ENCODE results near the gene SNED1.

The SNED1 gene

GRCh38 chr2:241007111-241007510 lies 8.7 kb downstream of the SNED1 start:
- DNase-seq: no peak

DNA sequence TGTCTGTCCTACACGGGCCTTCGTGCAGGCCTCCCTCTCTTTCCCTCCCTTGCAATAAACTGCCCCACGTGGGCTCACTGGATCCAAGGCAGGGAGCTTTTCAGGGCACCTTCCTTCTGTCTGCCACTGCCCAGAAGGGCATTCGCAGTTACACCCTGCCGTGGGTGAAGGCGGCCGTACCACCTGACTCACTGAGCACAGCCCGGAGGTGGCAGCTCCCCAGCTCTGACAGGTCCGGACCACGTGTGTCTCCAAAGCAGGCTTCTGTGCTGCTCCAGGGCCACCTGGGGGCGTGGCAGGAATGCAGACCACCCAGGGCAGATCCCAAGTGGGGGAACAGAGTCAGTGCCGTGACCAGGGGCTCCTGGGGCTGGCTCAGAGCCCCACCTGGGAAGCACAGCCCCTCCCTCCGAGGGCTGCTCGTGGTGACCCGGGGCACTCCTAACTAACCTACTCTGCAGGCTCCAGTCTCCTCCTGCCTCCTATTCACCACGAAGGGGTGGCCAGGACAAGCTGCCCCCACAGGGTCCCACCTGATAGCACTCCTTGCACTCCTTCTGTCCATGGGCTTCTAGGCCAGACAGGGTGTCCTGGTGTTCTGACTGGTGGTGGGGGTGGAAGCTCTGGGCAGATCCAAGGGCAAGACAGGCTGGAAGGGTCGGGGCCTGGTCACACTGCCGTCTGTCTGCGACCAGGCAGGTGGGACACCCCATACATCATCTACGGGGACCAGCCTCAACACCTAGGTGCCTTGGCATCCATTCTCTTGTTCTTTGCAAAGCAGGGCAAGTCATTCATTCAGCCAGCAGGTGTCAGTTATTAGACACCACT lies 9.7 kb downstream of the SNED1 start:
- no peak for DNase-seq

DNA sequence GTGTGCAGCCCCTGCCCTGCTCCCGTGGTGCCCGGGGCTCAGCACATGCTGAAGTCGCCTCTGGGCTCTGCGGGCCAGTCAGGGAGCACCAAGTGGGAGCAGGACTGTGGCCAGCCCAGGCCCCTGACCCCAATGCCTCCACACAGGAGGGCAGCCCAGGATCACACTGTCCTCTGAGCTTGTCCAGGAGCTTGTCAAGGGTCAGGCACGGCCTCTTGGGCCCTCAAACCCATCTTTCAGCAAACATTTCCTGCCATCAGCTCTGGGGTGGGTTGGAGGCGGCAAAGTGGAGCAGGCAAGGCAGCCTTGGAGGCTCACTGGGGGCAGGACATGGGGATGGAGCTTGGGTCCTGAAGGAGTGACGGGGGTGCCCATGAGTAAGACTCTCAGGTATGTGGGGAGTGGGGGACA lies 10.3 kb downstream of the SNED1 start:
- DNase-seq: no peak

GRCh38 chr2:241009191-241009590 lies 10.8 kb downstream of the SNED1 start:
- no peak for DNase-seq

GRCh38 chr2:241009601-241010530 lies 11.4 kb downstream of the SNED1 start:
- peak; percentile 75 for DNase-seq

- DNase-seq: peak; percentile 10
These were observed 12.3 kb downstream of the SNED1 start for GRCh38 chr2:241010531-241011295.

DNA sequence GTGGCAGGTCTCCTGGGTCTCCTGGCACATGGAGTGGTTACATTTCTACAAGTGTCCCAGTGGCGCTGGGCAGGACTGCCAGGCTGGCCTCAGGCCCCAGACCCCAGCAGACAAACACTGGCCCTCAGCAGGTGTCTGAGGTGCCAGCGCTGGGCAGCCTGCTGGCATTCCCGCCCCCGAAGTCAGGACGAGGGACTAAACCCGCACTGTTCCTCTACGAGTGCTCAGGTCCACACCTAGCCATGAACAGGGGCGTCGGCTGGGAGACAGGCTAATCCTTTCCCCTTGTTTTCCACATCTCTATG lies 12.8 kb downstream of the SNED1 start:
- DNase-seq: no peak

- DNase-seq: no peak
These were observed 13.5 kb downstream of the SNED1 start for GRCh38 chr2:241011751-241012510.

DNA sequence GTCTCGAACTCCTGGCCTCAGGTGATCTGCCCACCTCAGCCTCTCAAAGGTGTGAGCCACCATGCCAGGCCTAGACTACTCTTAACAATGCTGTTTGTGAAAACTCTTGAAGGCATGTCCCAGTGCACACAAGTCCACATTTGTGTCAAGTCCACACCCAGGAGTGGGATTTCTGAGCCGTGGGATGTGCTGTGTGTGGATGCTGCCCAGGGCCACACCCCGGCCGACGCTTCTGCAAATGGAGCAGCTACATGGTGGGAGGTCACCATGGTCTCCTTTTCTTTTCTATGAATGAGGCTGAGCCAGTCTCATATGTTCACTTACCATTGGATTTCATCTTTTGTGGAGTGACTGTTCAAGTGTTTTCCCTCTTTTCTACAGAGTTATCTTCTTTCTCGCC lies 15.8 kb downstream of the SNED1 start:
- DNase-seq: no peak

- no peak for DNase-seq
These were observed 16.3 kb downstream of the SNED1 start for GRCh38 chr2:241014764-241015163.

DNA sequence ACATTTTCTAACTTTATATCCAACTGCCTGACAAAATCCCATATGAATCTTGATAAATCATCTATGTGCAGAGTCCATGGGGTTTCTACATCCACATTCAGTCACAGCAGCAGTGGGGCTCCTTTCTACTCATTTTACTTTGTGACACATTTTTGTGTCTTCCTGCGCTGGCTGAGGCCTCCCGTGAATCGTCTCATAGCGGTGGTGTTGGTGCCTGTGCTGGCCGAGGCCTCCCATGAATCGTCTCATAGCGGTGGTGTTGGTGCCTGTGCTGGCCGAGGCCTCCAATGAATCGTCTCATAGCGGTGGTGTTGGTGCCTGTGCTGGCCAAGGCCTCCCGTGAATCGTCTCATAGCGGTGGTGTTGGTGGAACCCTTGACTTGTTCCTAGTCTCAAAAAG lies 17.0 kb downstream of the SNED1 start:
- no peak for DNase-seq

DNA sequence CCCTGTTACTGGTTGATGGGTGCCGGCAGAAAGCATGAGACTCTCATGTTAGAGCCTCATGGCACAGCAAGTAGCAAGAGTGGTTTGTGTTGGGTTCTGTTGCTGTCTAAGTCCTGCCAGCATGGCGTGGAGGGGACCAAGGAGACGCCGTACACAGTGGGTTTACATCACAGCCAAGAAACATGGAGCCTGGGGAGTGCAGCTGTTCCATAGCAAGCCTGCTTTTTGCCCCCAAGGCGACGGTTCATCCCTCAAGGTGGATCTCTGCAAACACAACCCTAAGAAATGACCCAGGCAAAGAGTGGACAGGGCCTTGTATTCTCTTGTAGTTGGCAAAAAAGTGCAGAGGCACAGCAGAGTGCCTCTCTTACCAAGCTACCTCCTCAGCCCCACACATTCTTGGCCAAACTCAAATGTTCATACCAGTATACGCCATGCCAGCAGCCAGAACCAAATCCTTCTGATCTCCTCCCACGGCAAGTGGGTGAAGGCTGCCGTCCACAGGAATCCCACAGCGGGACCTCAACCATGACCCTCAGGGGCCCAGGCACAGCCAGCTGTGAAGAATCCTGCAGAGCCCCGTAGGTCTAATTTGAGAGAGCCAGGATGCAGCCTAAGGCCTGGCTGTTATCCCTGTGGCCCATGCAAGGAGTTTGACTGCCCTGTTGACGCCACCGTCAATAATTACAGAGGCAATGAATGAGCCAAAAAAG lies 19.0 kb downstream of the SNED1 start:
- no peak for DNase-seq

- no peak for DNase-seq
These were observed 19.9 kb downstream of the SNED1 start for GRCh38 chr2:241018051-241018891.

DNA sequence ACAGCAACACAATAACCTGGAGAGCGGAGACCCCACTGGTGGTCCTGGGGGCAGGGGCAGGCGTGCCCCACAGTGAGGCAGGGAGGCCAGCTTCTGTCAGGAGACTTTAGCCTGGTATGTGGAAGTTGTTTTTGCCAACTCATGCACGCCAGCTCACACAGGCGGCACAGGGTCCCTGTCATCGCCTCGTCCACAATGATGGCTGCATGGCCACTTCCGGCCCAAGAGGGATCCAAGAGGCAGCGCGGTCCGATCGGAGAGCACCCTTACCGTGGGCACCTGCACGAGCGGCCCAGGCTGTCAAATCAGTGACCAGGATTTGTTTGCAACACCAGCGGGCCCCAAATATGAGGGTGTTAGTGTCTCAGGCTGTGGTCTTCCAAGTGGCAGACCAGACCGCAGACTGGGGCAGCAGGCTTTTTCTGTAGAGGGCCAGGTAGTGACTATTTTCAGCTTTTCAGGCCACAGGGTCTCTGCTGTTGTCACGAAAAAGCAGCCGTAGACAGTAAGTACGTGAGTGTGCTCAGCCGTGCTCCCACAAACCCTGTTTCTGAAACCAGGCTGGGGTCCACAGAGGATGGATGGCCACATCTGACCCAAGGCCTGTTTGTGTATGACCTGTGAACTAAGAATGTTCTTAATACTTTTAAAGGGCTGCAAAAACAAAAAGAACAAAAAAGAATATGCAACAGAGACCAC lies 21.2 kb downstream of the SNED1 start:
- no peak for DNase-seq

DNA sequence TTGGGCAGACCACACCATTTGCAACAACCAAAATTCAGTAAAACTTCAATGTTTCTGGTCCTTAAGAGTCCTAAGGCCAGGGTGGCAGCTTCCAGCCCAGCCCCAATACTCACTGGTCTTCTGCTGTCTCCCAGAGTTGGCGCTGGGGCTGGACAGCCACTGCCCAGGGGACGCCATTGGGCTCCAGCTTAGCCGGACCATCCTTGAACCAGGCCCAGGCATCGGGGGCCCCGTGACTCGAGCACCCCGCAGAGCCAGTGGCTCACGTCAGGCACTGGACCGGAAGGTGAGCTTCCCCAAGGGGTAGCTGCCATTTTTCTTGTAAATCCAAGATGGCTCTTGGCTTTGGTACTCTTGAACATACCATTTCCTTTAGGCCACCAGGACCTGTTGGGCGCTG lies 21.8 kb downstream of the SNED1 start:
- DNase-seq: no peak

DNA sequence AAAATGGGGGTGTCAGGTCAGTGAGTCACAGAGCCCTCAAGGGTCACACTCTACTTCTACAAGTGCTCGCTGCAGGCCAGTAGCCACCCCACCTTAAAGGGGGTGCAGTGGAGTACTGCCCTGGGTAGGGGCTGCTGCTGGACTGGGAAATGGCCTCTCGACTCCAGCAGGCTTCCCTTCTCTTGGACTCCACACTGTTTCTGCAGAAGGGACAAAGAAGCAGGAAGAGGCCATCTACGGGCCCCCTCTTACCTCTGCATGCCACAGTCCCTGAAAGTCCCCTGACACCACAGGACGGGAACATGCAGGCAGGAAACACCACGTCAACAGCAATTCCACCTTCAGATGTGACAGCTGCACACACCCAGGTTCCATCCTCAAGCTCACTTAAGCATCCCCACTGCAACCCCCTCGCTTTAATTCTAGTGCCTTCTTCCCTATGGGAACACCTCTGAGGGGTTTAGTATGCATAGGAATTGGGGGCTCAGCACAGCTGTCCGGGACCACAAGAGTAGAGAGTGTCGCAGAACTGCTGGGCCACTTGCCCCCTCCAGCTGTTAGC lies 22.3 kb downstream of the SNED1 start:
- no peak for DNase-seq

- DNase-seq: no peak
These were observed 27.2 kb downstream of the SNED1 start for GRCh38 chr2:241025639-241026038.

DNA sequence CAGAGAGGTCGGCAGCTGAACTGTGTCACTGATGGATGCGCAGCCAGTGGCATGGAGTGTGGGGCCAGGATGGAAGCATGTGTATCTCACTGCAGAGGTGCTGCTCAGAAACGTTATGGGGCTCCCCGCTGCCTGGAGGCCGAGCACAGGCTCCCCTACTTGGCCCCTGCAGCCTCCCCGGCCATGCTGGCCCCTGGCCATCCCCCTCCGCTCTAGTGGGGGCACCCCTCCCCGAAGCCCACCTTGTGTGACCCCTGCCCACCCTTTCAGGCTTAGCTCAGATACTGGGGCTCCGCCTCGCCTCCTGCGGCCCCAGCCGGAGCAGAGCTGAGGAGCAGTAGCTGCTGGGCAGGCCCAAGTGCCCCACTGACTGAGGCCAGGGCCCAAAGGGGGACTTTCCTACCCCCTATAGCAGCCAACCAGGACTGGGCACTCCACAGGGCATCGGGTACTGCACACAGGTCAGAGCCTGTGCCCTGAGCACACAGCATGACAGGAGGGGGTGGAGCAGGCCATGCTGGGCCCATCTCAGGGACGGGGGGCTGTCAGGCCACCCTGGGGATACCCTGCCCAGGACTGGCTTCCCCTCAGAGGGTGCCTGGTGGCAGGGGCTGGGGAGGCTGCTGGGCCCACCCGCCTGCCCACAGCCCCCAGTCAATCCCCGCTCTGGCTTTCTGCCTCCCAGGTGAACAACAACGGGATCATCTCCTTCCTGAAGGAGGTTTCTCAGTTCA lies 31.3 kb downstream of the SNED1 start:
- no peak for DNase-seq

- DNase-seq: no peak
These were observed 31.9 kb downstream of the SNED1 start for GRCh38 chr2:241030333-241030680.
